ENCODE results near the gene FAM170B. TPM values are rescaled to one million over a fixed set of nuclear protein-coding genes. Genes with fewer than 3 reads are reported as not detected.

Gene FAM170B
- total RNA-seq, 4 donors from 2014 or later, result not detected

DNA sequence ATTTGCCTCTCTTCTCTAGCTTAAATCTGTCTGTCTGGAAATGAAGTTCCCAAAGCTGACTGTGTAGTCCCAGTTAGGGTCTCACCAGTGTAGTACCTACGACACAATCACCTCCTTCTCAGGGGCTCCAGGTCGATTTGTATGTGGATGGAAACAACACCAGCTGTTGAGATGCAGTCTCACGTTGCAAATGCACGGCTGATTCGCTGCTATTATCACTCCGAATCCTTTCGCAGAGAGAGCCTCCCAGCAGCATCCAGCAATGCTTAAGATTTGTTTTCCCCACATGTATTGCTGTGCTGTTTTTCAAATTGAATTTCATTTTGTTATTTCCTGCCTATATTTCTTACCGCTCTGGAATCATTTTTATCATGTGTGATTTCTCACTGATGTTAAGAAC lies 34.8 kb downstream of the FAM170B start:
- no peak overlapping the region for H3K27ac ChIP-seq
- H3K36me3 ChIP-seq, result no peaks in the 10 kb centered on the region
- intact Hi-C loops (cut with DNase I; ENCODE audit: low total_unique reads), result no loop called here
- no peak overlapping the region for H3K4me3 ChIP-seq
- TF ChIP-seq, protein P1, sequence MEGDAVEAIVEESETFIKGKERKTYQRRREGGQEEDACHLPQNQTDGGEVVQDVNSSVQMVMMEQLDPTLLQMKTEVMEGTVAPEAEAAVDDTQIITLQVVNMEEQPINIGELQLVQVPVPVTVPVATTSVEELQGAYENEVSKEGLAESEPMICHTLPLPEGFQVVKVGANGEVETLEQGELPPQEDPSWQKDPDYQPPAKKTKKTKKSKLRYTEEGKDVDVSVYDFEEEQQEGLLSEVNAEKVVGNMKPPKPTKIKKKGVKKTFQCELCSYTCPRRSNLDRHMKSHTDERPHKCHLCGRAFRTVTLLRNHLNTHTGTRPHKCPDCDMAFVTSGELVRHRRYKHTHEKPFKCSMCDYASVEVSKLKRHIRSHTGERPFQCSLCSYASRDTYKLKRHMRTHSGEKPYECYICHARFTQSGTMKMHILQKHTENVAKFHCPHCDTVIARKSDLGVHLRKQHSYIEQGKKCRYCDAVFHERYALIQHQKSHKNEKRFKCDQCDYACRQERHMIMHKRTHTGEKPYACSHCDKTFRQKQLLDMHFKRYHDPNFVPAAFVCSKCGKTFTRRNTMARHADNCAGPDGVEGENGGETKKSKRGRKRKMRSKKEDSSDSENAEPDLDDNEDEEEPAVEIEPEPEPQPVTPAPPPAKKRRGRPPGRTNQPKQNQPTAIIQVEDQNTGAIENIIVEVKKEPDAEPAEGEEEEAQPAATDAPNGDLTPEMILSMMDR (IDR thresholded peaks at IDR 0.05), result no peak
- no peak for TF ChIP-seq POLR2A (IDR thresholded peaks at IDR 0.05)
- H3K9me3 ChIP-seq, result no peaks in the 10 kb centered on the region
- H3K4me1 ChIP-seq, result no peaks in the 10 kb centered on the region
- no peak for DNase-seq
- no peaks in the 10 kb centered on the region for H3K27me3 ChIP-seq

DNA sequence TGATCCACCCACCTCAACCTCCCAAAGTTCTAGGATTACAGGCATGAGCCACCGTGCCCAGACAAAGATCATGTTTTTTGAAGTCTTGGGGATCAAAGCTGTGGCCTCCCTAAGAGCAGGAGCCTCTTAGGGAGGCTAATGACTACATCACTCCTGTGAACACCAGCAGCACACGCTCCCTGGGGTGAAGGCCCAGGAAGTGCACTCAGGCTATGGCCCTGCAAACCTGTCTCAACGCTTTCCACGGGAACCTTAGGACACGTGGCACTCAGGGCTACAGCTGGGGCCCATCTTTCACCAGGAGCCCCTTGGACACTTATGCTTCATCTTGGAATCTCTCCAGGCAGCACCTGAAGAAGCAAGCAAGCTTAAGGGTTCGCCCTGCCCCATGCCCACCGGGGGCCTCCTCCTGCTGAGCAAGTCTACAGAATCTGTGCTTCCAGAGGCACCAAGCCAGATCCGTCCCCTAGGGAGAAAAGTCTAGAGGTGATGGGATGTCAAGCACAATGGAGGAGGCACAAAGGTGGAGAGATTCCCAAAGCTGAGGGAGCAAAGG lies 36.9 kb downstream of the FAM170B start:
- no peak for DNase-seq
- Histone ChIP-seq H3K36me3 (no peaks in the 10 kb centered on the region), H3K4me3 (no peak overlapping the region), H3K4me1 (no peaks in the 10 kb centered on the region), H3K9me3 (no peaks in the 10 kb centered on the region), H3K27ac (no peak overlapping the region), H3K27me3 (no peaks in the 10 kb centered on the region)
- TF ChIP-seq, protein P1 (IDR thresholded peaks at IDR 0.05), result no peak
- no peak for TF ChIP-seq POLR2A (IDR thresholded peaks at IDR 0.05)
- intact Hi-C loops (cut with DNase I; ENCODE audit: low total_unique reads), result no loop called here

DNA sequence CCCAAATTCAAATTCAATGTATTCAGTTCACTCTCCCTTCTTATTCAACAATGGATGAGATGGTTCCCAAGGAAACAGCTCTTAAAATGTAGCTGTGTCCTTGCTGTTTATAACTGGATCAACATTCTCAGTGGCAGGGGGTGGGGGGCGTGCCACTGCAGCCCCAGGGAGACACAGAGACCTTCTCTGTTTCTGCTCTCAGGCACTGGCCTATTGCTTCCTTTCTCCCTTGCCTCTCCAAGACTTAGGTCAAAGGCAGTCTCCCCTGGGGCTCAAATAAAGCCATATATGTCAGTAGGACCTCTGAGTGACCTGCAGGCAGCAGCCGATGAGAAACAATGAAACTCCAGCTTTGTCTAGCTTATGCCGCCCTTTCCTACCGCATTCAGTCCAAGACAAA lies 39.2 kb downstream of the FAM170B start:
- Histone ChIP-seq H3K36me3 (no peaks in the 10 kb centered on the region), H3K4me3 (no peak overlapping the region), H3K27me3 (no peaks in the 10 kb centered on the region), H3K27ac (no peak overlapping the region), H3K4me1 (peaks cover 0 to 5% of the 10 kb centered on the region in 2 donors), H3K9me3 (no peaks in the 10 kb centered on the region)
- TF ChIP-seq, protein P1 (IDR thresholded peaks at IDR 0.05), result no peak
- no peak for TF ChIP-seq POLR2A (IDR thresholded peaks at IDR 0.05)
- intact Hi-C loops (cut with DNase I; ENCODE audit: low total_unique reads), result no loop called here
- no peak for DNase-seq

DNA sequence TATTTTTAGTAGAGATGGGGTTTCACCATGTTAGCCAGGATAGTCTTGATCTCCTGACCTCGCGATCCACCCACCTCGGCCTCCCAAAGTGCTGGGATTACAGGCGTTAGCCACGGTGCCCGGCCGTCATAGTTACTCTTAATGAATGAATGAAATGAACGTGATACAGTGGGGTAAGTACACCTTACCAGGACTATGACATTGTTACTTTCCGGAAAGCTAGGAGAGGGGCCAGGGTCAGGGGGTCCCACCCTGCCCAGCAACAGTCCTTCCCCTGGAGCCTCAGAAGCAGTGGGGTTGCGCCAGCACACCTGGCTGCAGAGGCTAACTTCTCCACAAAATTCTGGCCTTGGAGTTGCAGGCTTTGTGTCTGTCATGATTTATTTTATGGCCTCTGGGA lies 39.9 kb downstream of the FAM170B start:
- intact Hi-C loops (cut with DNase I; ENCODE audit: low total_unique reads), result no loop called here
- Histone ChIP-seq H3K36me3 (no peaks in the 10 kb centered on the region), H3K4me1 (peaks cover 0 to 5% of the 10 kb centered on the region in 2 donors), H3K27me3 (no peaks in the 10 kb centered on the region), H3K9me3 (no peaks in the 10 kb centered on the region), H3K27ac (no peak overlapping the region), H3K4me3 (no peak overlapping the region)
- no peak for DNase-seq
- TF ChIP-seq POLR2A (IDR thresholded peaks at IDR 0.05), result no peak
- TF ChIP-seq, protein P1 (IDR thresholded peaks at IDR 0.05), result no peak

- Histone ChIP-seq H3K36me3 (no peaks in the 10 kb centered on the region), H3K4me3 (no peak overlapping the region), H3K4me1 (peaks cover 0 to 5% of the 10 kb centered on the region in 2 donors), H3K9me3 (no peaks in the 10 kb centered on the region), H3K27ac (no peak overlapping the region), H3K27me3 (no peaks in the 10 kb centered on the region)
- no peak for TF ChIP-seq POLR2A (IDR thresholded peaks at IDR 0.05)
- TF ChIP-seq, protein P1 (IDR thresholded peaks at IDR 0.05), result no peak
- intact Hi-C loops (cut with DNase I; ENCODE audit: low total_unique reads), result no loop called here
- DNase-seq, result no peak
These were observed 41.3 kb downstream of the FAM170B start for GRCh38 chr10:49092477-49092876.

Measured in uterus (tissue), 4 donors.